GM12874 (cell line): ENCODE data around the gene DCBLD2.

Experiments
- CTCF ChIP-seq: IDR thresholded peaks from 2 replicates; pipeline ENCODE4 v1.5.1; 2011; ENCODE audit warnings: low read depth, mild to moderate bottlenecking, control low read depth, low read length, moderate library complexity; ENCODE audit not compliant: insufficient read depth

DCBLD2 gene

GRCh38 chr3:98784666-98785600, 116.6 kb downstream of the DCBLD2 start:
- TF ChIP-seq CTCF = no peak

GRCh38 chr3:98784042-98784441, 117.5 kb downstream of the DCBLD2 start:
- no peak for TF ChIP-seq CTCF

GRCh38 chr3:98782824-98783500, 118.5 kb downstream of the DCBLD2 start:
- no peak for TF ChIP-seq CTCF

GRCh38 chr3:98780343-98780742, 121.2 kb downstream of the DCBLD2 start:
- no peak for TF ChIP-seq CTCF

- no peak for TF ChIP-seq CTCF
Measured at GRCh38 chr3:98779541-98780335, 121.8 kb downstream of the DCBLD2 start.

GRCh38 chr3:98778852-98779413, 122.6 kb downstream of the DCBLD2 start:
- TF ChIP-seq CTCF = no peak

GRCh38 chr3:98778383-98778782, 123.1 kb downstream of the DCBLD2 start:
- TF ChIP-seq CTCF = no peak
